Spleen (tissue), 7 donors: Measurements from ENCODE around the gene PDIA5.

ENCODE experiments used
- CTCF ChIP-seq, 11 experiments: fragments of 200-600 bp in 7 of 11; fragments of 450-650 bp in 4 of 11; sonication (generic) in 4 of 11; IDR thresholded peaks in 8 of 11; conservative IDR thresholded peaks in 3 of 11; 1 replicate in 7 of 11; 2 replicates in 4 of 11; pipeline versions ENCODE4 v1.4.0 to v1.8.0; 2016 to 2021; ENCODE audit warnings: antibody characterized with exemption in 11 of 11, inconsistent platforms in 4 of 11, mild to moderate bottlenecking in 1 of 11
- POLR2A ChIP-seq, 3 donors: fragments of 450-650 bp; IDR thresholded peaks; one replicate each; pipeline ENCODE4 v1.5.1; 2017; ENCODE audit warnings: antibody characterized with exemption in 3 of 3, mild to moderate bottlenecking in 1 of 3
- donor health status: DM: no; HTN: no; CAD: no; lungs with moderate emphysema.
- donor health status: DM: no; HTN: no; CAD: no.
- donor health status: DM: no; HTN: no; CAD: no.

GRCh38 chr3:123163141-123163540 lies 96.3 kb downstream of the PDIA5 start:
- TF ChIP-seq POLR2A (IDR thresholded peaks at IDR 0.05) (no peak), CTCF (IDR thresholded peaks at IDR 0.05 in 8 of 11, conservative IDR thresholded peaks at IDR 0.05 in 3 of 11) (no peak)
